PC-9 (cell line): ENCODE data around the gene DNAJC12. TPM values are rescaled to one million over a fixed set of nuclear protein-coding genes. Genes with fewer than 3 reads are reported as not detected.

Experiments used
- BruUV-seq: library from RNA; stranded (reverse); fragments of 400-500 nt; replicated peaks from 2 replicates; lab custom pipeline; 2021; lab: Mats Ljungman, UMichigan
- CTCF ChIA-PET: fragments of 300-600 bp; sonication (Branson Sonifier 250); formaldehyde crosslinking; loops from one replicate; lab custom pipeline; 2022; ENCODE audit warnings: antibody characterized with exemption; lab: Charles Lee
- POLR2A ChIA-PET: fragments of 300-600 bp; sonication (Branson Sonifier 250); formaldehyde crosslinking; loops from one replicate; lab custom pipeline; 2022; ENCODE audit warnings: antibody characterized with exemption; ENCODE audit not compliant: unreplicated experiment; lab: Charles Lee
- DNase-seq, 2 experiments: peaks; one replicate each; pipeline versions ENCODE4 v3.0.0 to v3.0.0-alpha.2; 2015 to 2022; ENCODE audit warnings: mixed read lengths in 1 of 2
- H2AFZ ChIP-seq: fragments of 200-600 bp; sonication (generic); 2 replicates; pipeline ENCODE4 v1.8.1; 2017; ENCODE audit warnings: antibody characterized with exemption
- H3F3A ChIP-seq: fragments of 200-600 bp; sonication (generic); 2 replicates; pipeline ENCODE4 v1.8.1; 2017; ENCODE audit warnings: antibody characterized with exemption, mild to moderate bottlenecking, low read depth; ENCODE audit not compliant: insufficient read depth
- H3K27ac ChIP-seq: fragments of 200-600 bp; sonication (generic); 2 replicates; pipeline ENCODE4 v1.6.1; 2016; ENCODE audit warnings: mixed run types
- H3K27me3 ChIP-seq: fragments of 200-600 bp; sonication (generic); 2 replicates; pipeline ENCODE4 v1.6.1; 2016; ENCODE audit warnings: low read depth, mixed run types; ENCODE audit not compliant: insufficient read depth
- H3K36me3 ChIP-seq: fragments of 200-600 bp; sonication (generic); 2 replicates; pipeline ENCODE4 v1.6.1; 2016; ENCODE audit warnings: low read depth, mixed run types
- H3K4me1 ChIP-seq: fragments of 200-600 bp; sonication (generic); replicated peaks from 2 replicates; pipeline ENCODE4 v1.6.1; 2016; ENCODE audit warnings: mixed run types; ENCODE audit not compliant: insufficient read depth
- H3K4me2 ChIP-seq: fragments of 200-600 bp; sonication (generic); 2 replicates; pipeline ENCODE4 v1.6.1; 2017; ENCODE audit warnings: mixed run types
- H3K4me3 ChIP-seq: fragments of 200-600 bp; sonication (generic); 2 replicates; pipeline ENCODE4 v1.6.1; 2016; ENCODE audit warnings: mixed run types
- H3K79me2 ChIP-seq: fragments of 200-600 bp; sonication (generic); 2 replicates; pipeline ENCODE4 v1.6.1; 2017; ENCODE audit warnings: low read depth, mixed run types
- H3K9me2 ChIP-seq: fragments of 200-600 bp; sonication (generic); 2 replicates; pipeline ENCODE4 v1.8.1; 2017; ENCODE audit warnings: mild to moderate bottlenecking; ENCODE audit not compliant: insufficient read depth
- H3K9me3 ChIP-seq: fragments of 200-600 bp; sonication (generic); 2 replicates; pipeline ENCODE4 v1.8.1; 2016; ENCODE audit warnings: low read depth; ENCODE audit not compliant: insufficient read depth
- H4K20me1 ChIP-seq: fragments of 200-600 bp; sonication (generic); 2 replicates; pipeline ENCODE4 v1.8.1; 2017; ENCODE audit not compliant: insufficient read depth
- CTCF ChIP-seq: fragments of 200-600 bp; sonication (generic); conservative IDR thresholded peaks from 2 replicates; pipeline ENCODE4 v1.6.1; 2017; ENCODE audit warnings: mixed run types, antibody characterized with exemption, mild to moderate bottlenecking, moderate library complexity
- EZH2 ChIP-seq: fragments of 200-600 bp; sonication (generic); IDR thresholded peaks from 2 replicates; pipeline ENCODE4 v1.8.0; 2017; ENCODE audit warnings: antibody characterized with exemption, low read depth
- intact Hi-C: fragments of 100-400 bp; cut with micrococcal nuclease; formaldehyde crosslinking; loops from one replicate; pipeline ENCODE4 v1.10.0; 2022; ENCODE audit not compliant: unreplicated experiment
- total RNA-seq: library from RNA; stranded (reverse); gene quantifications from 2 replicates; pipeline ENCODE4 v1.2.3, GENCODE V29; 2021

Gene DNAJC12
- total RNA-seq, 1 experiment from 2014 or later, result 0.33 TPM

DNA sequence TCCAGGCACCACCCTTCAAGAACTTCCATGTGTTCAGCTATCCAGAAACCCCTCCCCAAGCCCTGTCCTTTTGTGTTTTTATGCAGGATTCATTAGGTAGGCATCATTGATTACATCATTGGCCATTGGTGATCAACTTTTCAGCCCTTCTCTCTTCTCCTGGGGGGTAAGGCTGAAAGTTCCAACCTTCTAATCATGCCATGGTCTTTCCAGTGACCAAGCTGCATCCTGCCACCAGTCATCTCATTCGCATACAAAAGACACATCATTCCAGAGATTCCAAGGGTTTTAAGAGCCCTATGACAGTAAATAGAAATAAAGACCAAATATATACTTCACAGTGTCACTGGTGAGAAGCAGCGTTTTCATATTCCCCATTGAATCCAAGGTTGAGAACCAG is 48.2 kb downstream of the DNAJC12 start:
- Histone ChIP-seq H3K79me2 (no peaks in the 10 kb centered on the region), H3K4me1 (peaks cover 15% of the 10 kb centered on the region; the same call in 1 of the 2 replicates), H3K27me3 (no peaks in the 10 kb centered on the region), H2AFZ (no peak overlapping the region), H3K4me2 (no peak overlapping the region), H3K27ac (no peak overlapping the region), H3F3A (no peaks in the 10 kb centered on the region), H3K9me2 (no peaks in the 10 kb centered on the region; the same call in 1 of the 2 replicates), H4K20me1 (no peaks in the 10 kb centered on the region), H3K9me3 (no peaks in the 10 kb centered on the region), H3K4me3 (no peak overlapping the region), H3K36me3 (no peaks in the 10 kb centered on the region)
- no TSS peak for BruUV-seq
- TF ChIP-seq CTCF (no peak), EZH2 (no peak)
- no peak for DNase-seq
- ChIA-PET POLR2A (no interaction called here), CTCF (interaction anchor here (0.6 to 1.5 kb wide), 3 partner anchors 8 to 508 kb away, joined by 3 to 10 read pairs (median 6); no protein-coding TSS in a partner anchor)
- intact Hi-C loops, result loop anchor here (2.0 kb wide), 2 partner anchors 513 to 559 kb away; no protein-coding TSS in a partner anchor

- CTCF ChIA-PET, result interaction anchor here (0.6 to 1.5 kb wide), 8 partner anchors 9 to 702 kb away, joined by 3 to 6 read pairs (median 4); no protein-coding TSS in a partner anchor
- H3K79me2 ChIP-seq, result no peaks in the 10 kb centered on the region
- BruUV-seq, result no TSS peak
- TF ChIP-seq CTCF (peak; percentile 73), EZH2 (no peak)
- peak overlapping the region; percentile 32 for H3K4me2 ChIP-seq
- POLR2A ChIA-PET, result no interaction called here
- DNase-seq, result peak in 1 of 2 experiments; percentile 57
- H3K9me3 ChIP-seq, result no peaks in the 10 kb centered on the region
- H2AFZ ChIP-seq, result no peak overlapping the region
- H3F3A ChIP-seq, result no peaks in the 10 kb centered on the region
- H4K20me1 ChIP-seq, result no peaks in the 10 kb centered on the region
- no peaks in the 10 kb centered on the region for H3K27me3 ChIP-seq
- peaks cover 15% of the 10 kb centered on the region; the same call in 1 of the 2 replicates for H3K4me1 ChIP-seq
- intact Hi-C loops, result loop anchor here (2.0 kb wide), 2 partner anchors 515 to 561 kb away; no protein-coding TSS in a partner anchor
- no peak overlapping the region for H3K4me3 ChIP-seq
- H3K27ac ChIP-seq, result no peak overlapping the region
- H3K36me3 ChIP-seq, result no peaks in the 10 kb centered on the region
- H3K9me2 ChIP-seq, result no peaks in the 10 kb centered on the region; the same call in 1 of the 2 replicates
Measured at GRCh38 chr10:67788028-67788886, 49.7 kb downstream of the DNAJC12 start.

DNA sequence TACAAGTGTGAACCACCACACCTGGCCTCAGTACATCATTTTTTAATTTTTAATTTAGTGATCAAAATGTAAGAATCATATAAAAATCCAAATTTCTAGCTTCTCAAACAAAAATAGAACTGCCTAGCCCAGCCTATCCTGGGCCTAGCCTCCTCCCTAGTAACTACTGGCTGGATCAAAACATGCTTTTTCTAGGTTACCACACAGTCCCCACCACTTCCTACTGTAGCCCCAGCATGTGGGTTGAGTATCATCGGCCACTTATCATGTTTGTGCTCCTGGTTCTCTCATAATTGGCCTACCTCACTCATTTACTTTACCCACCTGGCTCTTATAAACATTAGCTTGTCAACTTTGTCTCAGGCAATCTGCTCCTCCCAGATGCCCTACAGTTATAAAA is 52.9 kb downstream of the DNAJC12 start:
- H3K9me2 ChIP-seq, result no peaks in the 10 kb centered on the region
- BruUV-seq, result no TSS peak
- intact Hi-C loops, result no loop called here
- DNase-seq, result no peak
- no peaks in the 10 kb centered on the region for H3K9me3 ChIP-seq
- H3F3A ChIP-seq, result no peaks in the 10 kb centered on the region
- no peak overlapping the region for H2AFZ ChIP-seq
- no peak overlapping the region for H3K4me2 ChIP-seq
- H3K36me3 ChIP-seq, result no peaks in the 10 kb centered on the region
- H3K27ac ChIP-seq, result no peak overlapping the region
- H4K20me1 ChIP-seq, result no peaks in the 10 kb centered on the region
- H3K27me3 ChIP-seq, result no peaks in the 10 kb centered on the region
- ChIA-PET POLR2A (no interaction called here), CTCF (no interaction called here)
- no peak overlapping the region for H3K4me3 ChIP-seq
- no peaks in the 10 kb centered on the region for H3K4me1 ChIP-seq
- no peak for TF ChIP-seq CTCF
- no peaks in the 10 kb centered on the region for H3K79me2 ChIP-seq
